Urothelium cell line (cell line): Measurements from ENCODE around the gene POU2F1.

ENCODE experiments used
- DNase-seq: peaks from one replicate; pipeline ENCODE4 v3.0.0; 2011; ENCODE audit warnings: low spot score, mixed read lengths
- FAIRE-seq: peaks from 2 replicates; lab custom pipeline; 2011; peaks lifted over from hg19 to GRCh38; lab: Jason Lieb, UNC

POU2F1 gene

DNA sequence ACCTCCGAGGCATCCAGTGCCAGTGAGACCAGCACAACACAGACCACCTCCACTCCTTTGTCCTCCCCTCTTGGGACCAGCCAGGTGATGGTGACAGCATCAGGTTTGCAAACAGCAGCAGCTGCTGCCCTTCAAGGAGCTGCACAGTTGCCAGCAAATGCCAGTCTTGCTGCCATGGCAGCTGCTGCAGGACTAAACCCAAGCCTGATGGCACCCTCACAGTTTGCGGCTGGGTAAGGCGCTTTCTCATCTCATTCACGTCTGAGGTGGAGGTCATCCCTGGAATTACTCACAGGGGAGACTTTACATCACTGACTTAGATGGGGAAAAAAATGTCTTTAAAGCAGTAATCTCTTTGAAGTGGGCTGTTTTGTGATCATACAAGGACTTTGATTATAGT, 191.4 kb downstream of the POU2F1 start:
- no peak for DNase-seq
- FAIRE-seq, result no peak

DNA sequence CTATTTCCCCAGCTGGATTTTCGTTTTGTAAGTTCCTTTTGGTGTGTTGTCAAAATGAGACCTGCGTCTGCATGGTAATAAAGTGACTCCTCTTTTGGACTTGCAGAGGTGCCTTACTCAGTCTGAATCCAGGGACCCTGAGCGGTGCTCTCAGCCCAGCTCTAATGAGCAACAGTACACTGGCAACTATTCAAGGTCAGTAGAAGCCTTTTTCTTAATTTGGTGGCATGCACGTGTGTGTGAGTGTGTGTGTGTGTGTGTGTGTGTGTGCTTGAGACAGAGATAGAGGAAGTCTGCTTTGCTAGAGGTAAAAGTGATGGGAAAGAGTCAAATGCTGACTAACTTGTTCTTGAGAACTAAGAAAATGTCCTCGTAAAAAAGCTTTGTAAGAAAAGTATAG, 192.2 kb downstream of the POU2F1 start:
- DNase-seq (no peak), FAIRE-seq (no peak)

DNA sequence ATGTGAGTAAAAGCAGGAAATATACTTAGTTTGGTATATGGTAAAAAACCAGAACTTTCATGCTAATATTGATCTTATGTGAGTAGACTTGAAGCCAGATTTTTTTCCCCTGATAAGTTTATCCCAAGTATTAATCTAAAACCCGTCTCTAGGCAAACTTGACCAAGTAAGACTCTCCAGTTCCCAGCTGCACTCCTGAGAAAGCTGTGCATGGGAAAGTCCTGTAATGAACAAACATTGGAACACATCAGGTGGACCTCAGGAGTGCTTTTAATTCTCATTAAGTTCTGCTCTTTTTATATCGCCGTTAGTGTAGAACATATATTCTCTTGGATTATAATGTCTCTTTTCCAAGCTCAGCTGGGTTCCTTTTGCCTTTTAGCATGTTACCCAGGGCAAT, 192.6 kb downstream of the POU2F1 start:
- no peak for FAIRE-seq
- DNase-seq, result no peak

DNA sequence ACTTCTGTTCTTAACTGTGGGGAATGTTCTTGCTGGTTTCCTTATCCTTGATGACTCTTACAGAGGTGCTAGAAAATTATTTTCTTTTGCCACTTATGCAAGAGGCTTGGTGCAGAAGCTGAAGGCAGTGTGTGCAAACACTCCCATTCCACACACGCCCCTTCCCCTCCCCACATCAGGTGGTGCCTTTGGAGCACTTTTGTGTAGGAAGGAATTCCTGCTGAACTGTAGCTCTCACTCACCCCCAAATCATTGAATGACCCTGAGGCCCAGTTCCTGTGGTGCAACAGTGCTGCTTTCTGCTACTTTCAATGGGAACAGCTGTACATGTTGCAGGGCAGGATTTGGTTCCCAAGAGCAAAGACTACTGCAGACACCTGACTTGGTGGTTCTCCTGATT, 195.8 kb downstream of the POU2F1 start:
- DNase-seq (no peak), FAIRE-seq (no peak)

DNA sequence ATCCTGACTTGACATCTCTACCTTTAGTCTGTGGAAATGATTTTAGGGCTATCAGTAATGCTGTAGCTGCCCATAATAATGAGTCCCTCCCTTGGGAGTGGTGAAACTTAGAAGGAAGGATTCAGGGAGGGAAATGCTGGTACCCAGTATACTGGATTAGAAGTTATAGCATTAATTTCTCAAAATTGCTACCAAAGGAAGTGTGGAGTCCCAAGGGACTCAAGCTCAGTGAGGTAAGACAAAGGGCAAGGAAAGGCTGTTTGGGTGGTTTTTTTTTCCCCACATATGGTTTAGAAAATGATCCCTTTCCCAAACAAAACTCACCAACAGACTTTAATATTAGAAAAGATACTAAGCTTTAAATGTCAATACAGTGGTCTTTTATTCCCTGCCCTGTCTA, 197.7 kb downstream of the POU2F1 start:
- no peak for FAIRE-seq
- DNase-seq, result no peak

DNA sequence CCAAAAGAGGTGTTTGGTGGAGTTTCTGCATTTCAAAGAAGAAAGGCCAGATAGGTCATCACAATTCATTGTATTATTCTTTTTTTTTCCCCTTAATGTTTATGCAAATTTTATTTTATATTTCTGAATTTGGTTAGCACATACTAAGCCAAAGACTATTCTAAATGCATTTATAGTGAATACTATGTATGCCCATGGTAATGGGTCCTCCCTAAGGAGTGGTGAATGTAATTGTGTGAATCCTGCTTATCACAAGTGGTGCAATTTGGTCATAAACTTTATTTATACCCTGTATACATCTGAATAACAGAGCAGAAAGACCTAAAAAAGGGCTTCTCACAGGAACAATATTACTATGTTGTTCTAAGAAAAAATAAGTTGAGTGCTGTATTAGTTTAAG, 198.6 kb downstream of the POU2F1 start:
- DNase-seq (no peak), FAIRE-seq (no peak)

DNA sequence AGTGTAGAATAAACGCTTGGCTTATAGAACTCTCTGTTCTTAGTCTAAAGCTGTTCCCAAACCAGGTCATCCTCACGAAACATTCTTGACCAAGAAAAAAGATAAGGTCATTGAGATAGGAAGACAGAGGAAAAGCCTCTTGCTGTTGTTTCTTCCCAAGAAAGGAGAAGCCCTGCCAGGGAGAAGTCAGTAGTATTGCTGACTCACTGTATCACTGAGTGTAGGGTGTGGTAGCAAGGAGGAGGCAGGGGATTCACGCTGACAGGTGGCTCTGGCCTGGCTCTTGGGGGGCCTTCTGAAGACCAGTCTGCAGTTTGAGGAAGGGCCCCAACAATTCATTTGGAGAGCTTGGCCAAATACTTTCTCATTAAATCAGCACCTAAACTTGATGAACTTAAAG, 199.8 kb downstream of the POU2F1 start:
- DNase-seq, result no peak
- no peak for FAIRE-seq

DNA sequence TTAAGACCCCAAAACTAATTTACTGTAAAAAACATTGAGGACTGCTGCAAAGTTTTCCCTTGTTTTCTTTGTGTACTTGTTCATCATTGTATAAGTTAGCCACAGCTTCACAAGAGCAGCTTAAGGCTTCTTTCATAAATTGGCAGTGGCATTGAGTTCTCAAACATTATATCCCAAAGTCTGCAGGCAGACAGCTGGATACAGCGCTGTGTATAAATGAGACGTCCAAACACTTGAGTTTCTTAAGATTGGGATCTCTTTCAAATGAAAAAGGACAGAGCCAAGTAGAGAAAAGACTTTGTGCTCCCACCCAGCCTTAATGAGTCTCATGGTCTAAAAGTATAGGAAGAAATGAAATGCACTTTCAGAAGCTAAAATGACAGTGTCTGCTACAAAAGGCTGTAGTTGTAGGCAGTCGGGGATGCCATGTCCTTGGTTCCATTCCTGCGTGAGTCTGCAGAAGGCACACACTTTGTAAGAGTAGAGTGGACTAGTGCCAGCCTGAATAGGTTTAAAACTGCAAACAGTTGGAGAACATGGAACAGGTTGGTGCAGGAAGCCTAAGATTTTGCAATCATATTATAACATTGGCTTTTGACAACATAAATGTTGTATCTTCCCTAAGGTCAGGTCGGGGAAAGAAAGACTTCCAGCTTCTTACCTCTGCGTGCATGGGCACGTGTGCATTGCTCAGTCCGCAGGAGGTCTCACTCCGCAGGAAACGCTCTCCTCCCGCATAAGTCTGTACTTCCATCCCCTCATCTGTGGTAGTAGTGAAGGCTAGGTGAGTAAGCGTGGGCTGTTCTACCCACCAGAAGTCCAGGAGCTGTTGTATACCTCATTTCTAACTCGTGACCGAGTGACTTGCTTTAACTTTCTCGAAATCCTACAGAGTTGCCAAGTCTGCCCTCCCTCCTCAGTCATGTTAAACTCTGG, 203.3 kb downstream of the POU2F1 start:
- FAIRE-seq (no peak), DNase-seq (no peak)

DNA sequence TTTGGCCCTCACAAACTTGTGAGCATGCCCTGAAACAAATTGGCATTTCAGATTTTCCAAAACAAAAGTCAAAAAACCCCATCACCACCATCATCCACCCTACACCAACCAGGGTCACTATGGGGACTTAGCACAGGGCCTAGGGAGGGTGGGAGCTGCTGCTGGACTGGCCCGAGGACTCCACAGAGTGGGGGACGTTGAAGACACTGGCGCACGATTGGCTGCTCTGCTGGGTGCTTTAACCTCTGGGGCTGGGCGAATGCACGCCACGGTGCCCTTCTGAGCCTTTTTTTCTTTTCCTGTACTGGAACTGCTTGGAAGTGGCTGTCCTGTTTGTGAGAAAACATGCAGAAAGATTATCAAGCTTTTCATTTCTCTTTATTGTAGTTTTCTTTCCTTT, 204.8 kb downstream of the POU2F1 start:
- no peak for FAIRE-seq
- no peak for DNase-seq

DNA sequence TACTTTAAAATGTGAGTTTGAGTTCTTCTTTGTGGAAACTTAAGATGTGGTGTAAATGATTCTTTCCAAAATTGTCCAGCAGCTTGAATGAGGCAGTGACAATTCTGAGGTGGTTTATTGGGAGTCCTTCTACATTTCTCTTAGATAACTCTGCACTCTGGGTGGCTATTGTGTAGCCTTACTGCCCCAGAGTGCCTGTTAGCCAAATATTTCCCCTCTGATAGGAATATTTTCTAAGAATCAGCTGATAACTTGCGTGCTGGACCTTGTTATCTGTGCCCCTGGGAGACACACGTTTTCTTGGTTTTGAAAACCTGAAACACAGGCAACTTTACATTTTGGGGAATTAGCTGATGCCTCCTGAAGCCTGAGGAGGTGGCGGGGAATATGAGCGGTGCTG, 206.0 kb downstream of the POU2F1 start:
- FAIRE-seq, result no peak
- no peak for DNase-seq

DNA sequence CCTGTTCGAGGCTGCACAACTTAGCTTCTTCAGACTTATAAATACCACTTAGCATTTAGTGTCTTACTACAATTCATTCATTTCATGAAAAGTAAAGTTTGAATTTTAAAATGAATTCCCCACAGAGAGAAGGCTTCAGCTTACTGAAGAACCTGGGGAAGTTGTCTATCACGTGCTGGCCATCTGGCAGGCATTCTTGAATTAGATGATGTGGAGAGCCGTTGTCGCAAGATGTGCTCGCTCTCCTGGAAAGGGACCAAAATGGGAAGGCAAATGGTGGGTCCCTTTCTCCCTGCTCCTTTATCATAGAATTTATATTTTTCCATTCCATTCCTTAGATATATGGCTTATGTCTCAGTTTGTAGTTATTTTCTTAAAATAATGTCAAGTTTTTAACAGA, 207.2 kb downstream of the POU2F1 start:
- DNase-seq, result no peak
- no peak for FAIRE-seq

DNA sequence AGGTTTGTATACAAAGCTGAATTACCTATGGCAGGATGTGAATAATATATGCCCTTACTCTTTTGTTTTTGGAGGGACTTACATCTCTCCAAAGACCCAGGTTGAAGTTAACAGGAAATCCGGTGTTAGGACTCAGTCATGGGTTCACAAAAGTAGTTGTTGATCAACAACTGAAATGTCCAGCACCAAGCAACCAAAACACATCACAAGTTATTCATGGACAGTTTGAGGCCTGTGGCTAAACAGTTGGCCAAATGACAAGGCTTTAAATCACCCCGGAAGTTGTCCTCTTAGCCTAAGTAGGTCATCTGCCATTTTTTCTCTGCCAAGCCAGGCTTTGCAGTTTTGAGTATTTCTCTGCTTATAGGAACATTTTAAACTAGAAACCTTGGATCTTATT, 207.7 kb downstream of the POU2F1 start:
- DNase-seq (no peak), FAIRE-seq (no peak)

DNA sequence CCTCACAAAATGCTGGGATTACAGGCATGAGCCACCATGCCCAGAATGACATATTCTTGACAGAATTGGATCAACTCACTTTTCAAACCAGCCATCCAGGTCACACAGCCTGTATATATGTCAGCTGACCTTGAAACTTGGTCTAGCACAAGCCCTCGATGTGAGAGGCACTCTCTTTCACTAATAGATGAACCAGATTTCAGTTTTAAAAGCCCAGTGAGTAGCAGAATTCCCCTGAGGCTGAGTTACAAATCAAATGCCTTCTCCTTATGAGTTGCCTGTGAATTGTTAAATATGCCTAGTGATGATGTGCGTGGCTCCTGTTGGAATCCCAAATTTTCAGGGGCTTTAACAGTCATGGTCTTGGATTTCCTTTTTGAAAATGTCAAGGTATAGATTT, 208.9 kb downstream of the POU2F1 start:
- FAIRE-seq (no peak), DNase-seq (no peak)

DNA sequence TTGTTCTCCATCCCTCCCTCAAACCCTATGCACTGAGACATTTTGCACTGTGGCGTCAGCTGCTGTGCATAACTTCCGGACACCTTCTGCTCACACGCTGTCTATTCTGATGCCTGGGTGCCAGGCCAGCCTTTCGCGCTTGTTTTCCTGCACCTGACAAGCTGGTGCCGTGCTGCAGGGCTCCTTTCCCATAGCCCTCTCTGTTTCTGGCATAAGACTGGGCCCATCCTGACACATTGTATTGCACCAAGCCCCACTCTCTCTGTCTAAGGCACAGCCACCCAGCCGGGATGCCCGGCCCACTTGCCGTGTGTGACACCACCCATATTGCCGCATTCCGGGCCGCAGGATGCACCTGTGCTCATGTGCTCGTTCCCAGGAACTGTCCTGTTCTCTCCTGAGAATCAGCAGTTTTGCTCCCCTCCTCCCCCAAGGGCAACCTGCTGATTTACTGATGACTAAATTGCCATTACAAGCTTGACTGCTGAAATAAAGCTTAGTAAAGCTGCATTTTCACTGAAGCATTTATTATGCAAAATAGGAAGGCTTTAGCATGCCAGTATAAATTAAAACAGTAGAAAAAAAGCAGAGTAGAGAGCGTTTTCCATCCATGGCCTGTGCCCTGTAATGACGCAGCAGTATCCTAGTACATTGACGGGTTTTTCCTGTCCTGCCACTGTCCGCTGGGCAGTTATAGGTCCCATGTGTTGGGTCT, 209.6 kb downstream of the POU2F1 start:
- DNase-seq (no peak), FAIRE-seq (no peak)

DNA sequence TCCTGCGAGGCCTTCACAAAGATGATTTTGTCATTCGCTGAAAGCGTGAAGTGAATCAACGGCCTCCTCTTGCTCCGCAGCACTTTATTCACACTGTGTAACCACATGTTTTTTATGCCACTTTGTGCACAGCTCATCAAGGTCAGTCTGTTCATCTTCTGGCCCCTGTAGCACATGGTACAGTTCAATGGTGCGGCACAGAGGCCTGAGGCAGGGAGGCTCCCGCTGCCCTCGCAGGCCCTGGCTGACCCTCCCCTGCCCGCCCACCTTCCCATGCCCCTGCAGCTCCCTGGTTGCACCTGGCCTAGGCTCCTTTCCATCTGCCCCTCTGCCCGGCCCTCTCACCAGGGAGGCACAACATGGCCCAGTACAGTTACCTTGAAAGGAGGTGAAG, 210.2 kb downstream of the POU2F1 start:
- FAIRE-seq (no peak), DNase-seq (no peak)

DNA sequence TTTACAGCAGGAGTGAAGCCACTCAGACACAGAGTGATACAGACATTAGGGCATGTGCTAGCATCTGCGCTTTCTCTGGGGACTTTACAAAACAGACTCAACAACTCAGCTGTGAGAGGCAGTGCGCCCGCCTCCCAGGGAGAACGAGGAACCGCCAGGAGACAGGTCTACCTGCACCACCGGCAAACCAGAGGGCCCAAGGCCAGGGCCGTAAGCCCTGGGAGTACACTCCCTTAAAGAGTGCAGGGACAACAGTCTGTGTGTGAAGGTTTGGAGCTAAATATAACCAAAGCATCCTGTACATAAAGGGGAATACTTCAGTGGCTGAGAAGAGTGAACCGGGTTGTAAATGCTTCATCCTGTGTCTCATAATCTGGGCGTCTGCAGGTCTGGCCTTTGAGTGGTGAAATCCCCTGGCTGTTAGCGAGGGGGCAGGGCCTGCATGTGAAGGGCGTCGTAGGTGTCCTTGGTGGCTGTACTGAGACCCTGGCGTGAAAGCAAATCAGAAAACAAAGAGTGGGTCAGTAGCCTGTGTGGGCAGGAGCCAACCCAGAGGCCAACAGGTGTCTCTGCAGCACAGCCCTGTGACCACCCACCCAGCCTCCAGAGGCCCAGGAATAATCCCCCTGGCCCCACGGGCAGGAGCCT, 210.7 kb downstream of the POU2F1 start:
- FAIRE-seq, result no peak
- no peak for DNase-seq

DNA sequence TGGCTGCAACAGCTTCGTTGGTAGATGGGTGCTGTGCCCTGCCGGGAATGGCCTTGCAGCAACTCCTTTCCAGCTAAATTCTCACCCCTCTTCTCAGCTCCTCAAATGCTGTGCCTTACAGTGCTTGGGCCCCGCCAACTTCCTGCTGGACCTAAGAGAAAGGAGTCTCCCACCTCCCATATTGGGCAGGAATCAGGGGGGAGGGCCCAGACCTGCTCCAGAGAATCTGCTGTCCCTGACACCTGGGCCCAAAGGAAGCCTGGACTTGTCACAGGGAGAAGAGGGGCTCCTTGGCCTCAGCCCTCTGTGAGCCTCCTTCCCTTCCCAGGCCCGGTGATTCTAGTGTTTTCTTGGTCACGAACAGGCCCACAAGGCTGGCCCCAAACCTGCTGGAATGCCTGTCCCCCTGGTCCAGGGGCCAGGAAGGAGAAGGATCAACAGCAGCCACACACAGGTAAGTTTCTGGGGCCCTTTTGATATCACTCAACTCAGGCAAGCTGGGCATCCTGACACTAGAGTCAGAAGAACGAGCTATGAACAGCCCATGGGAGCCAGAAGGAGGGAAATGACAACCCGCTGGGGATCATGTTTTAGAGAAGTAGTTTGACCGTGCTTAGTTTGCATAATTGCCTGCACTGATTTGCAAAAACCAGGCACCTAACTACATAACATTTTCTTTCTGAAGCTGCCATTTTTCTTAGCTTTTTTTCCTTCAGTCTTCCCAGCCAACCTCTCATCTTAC, 211.4 kb downstream of the POU2F1 start:
- no peak for FAIRE-seq
- no peak for DNase-seq

DNA sequence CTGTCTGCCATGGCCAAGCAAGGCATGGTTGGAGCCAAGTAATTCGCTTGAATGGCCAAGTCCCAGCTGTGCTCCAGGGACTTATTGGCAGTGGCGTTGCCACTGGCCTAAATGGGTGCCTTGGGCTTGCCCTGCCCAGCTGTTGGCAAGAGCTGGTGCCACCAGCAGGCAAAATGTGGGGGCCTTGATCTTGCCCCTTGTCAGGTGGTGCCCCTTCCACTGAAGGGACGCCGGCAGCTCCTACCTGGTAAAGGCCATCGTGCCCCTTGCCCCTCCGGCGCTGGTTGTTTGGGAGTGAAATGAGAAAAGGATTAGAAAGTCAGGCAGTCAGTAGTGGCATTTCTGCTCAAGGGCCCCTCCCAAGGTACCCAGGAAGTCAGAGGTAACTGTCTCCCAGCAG, 212.1 kb downstream of the POU2F1 start:
- no peak for DNase-seq
- no peak for FAIRE-seq

DNA sequence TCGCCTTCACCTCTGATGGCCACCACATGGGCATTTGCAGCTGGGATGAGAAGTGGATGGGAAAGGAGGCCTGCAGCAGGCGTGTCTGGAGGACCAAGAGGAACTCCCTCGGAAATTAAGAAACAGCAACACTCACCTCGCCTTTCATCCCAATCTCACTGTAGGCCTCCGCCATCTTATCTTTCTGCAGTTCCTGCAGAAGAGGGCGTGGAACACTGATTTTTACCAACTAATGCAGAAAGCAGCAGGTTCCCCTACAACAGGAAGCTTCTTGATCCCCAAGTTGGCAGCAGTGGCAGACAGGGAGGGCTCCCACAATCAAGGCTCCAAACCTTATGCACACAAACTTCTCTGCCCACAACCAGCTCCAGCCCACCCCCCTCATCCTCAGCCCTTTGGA, 213.2 kb downstream of the POU2F1 start:
- FAIRE-seq (no peak), DNase-seq (no peak)

DNA sequence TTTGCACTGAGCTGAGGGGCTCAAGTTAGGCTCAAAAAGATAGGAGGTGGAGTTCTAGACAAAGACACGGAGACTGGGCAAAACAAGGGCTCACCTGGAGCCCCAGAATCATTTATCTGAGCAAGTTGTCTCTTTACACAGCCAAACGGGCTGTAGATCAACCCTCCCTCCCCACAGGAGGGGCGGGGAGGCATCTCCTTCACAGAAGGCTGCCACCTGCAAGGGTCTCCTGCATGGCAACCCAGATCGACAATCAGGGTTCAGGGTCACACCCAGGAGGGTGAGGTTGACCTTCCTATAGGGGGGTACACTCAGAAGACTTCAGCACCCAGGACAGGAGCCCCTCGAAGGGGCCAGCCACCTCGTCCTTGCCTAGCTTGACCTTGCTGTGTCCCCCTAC, 213.6 kb downstream of the POU2F1 start:
- FAIRE-seq (no peak), DNase-seq (no peak)

DNA sequence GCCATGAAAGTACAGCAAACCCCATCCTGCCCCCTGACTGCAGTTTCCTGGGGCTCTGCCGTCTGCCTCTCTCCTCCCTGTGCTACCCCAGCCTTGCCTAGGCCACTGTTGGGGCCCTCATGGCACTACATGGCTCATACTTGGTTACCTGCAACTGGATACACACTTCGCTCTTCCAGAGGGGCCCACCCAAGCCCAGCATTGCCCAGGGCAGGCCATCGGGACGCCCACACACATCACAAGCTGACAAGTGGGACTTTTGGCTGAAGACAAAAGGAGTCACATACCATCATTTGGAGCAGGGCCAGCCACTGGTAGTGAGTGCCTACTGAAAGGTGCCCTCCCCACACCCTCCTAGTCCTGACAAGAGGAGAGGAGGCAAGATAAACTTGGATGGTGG, 214.8 kb downstream of the POU2F1 start:
- no peak for FAIRE-seq

More for the DNA sequence above, 214.8 kb downstream of the POU2F1 start:
- DNase-seq, result no peak
